T-helper 1 cell treated with Interleukin-12 subunit alpha and Interleukin-12 subunit beta and Interleukin-4 antibody, amounts not matched to agents 30 μg/mL and 1 μg/mL, for 36 hours (primary cell): ENCODE data around the gene PLEKHM2.

ENCODE experiments used
- H3K27ac Mint-ChIP-seq: one replicate; pipeline ENCODE4 v1.8.0; 2021; ENCODE audit warnings: mild to moderate bottlenecking, mixed read lengths
- H3K27me3 Mint-ChIP-seq: one replicate; pipeline ENCODE4 v1.8.0; 2021; ENCODE audit warnings: low read depth, mixed read lengths
- H3K36me3 Mint-ChIP-seq: one replicate; pipeline ENCODE4 v1.8.0; 2021; ENCODE audit warnings: low read depth, mixed read lengths
- H3K4me1 Mint-ChIP-seq: one replicate; pipeline ENCODE4 v1.8.0; 2021; ENCODE audit warnings: low read depth, mixed read lengths
- H3K4me3 Mint-ChIP-seq: one replicate; pipeline ENCODE4 v1.8.0; 2021; ENCODE audit warnings: mild to moderate bottlenecking, moderate library complexity, mixed read lengths
- H3K9me3 Mint-ChIP-seq: one replicate; pipeline ENCODE4 v1.8.0; 2021; ENCODE audit warnings: mixed read lengths

Gene PLEKHM2

DNA sequence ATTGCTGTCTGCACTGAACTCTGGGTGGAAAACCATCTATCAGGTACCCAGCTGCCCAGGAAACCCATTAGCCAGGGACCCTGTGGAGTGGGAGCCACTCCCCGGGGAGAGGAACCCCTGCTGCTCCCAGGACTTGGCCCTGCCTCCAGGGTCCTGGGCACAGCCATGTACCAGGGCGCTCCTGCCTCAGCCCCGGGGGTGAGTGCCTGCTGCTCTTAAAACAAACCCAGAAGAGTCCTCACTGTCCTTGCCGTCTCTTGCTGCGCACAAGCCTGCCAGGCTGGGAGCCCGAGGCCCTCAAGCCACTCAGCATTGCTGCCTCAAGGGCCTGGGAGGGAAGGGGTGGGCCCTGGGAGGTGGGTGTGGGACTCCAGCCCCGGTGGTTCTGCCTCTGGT is 48.6 kb downstream of the PLEKHM2 start:
- Mint-ChIP-seq H3K4me3 (no peak overlapping the region), H3K27me3 (no peaks in the 10 kb centered on the region), H3K9me3 (no peaks in the 10 kb centered on the region), H3K4me1 (no peaks in the 10 kb centered on the region), H3K27ac (no peak overlapping the region), H3K36me3 (peaks cover 6% of the 10 kb centered on the region)

DNA sequence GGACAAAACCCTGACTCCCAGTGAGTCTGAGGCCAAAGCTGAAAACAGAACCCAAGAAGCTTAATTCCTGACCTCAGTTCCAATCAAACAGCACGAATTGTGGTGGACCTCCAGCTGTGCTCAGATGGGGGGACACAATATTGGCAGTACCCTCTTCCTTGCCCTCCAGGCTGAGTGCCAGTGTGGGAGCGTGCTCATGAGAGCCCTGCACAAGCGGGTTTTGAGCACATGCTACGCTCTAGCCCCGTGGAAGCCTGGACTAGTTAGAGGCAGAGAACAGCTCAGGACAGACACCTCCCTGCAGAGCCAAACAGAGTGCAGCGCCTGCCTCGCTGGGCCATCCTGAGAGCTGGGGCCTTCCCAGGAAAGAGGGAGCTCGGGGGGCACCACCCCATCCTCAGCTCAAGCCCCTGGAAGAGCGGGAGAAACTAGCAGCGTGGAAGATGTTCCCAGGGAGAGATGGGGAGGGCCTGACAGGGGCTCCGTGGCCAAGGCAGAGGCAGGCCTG is 49.2 kb downstream of the PLEKHM2 start:
- Mint-ChIP-seq H3K36me3 (peaks cover 6% of the 10 kb centered on the region), H3K4me1 (no peaks in the 10 kb centered on the region), H3K9me3 (no peaks in the 10 kb centered on the region), H3K27ac (no peak overlapping the region), H3K4me3 (no peak overlapping the region), H3K27me3 (no peaks in the 10 kb centered on the region)

DNA sequence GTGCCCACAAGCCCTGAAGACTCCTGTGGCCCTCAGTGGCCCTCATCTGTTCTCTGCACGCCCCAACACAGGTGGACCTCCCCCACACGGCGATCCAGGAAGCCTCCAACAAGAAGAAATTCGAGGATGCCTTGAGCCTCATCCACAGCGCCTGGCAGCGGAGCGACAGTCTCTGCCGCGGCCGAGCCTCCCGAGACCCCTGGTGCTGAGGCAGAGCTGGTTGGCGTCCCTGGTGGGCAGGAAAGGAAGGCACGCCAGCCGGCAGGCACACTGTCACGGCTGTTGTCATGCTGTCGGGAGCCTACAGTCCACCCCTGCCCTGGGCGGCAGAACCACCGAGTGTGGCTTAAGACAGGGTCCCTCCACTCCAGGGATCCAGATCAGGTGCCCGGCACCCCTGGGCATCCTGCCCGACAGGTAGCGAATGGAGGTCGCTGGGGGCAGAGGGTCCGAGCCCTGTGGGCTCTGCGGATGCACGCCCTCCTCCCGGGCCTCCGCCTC is 49.7 kb downstream of the PLEKHM2 start:
- no peak overlapping the region for H3K27ac Mint-ChIP-seq
- H3K27me3 Mint-ChIP-seq = no peaks in the 10 kb centered on the region
- H3K4me1 Mint-ChIP-seq = no peaks in the 10 kb centered on the region
- H3K4me3 Mint-ChIP-seq = no peak overlapping the region
- no peaks in the 10 kb centered on the region for H3K9me3 Mint-ChIP-seq
- peaks cover 6% of the 10 kb centered on the region for H3K36me3 Mint-ChIP-seq

DNA sequence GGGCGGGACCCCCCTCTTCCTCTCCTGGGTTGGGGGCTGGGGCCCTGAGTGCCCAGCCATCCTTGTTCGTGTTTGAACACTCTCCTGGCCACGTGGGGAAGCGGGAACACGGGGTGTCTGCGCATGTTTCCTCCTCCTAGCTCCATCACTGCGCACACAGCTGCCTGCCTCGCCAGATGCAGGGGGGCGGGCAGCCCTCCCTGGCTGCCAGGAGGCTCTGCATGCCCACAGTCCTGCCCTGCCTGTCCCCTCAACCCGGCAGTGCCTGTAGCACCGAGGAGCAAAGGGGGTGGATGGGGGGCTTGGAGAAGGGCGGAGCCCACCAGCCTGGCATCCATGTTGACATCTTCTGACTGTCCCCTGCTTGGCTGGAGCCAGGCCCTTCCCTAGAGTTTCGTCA is 50.2 kb downstream of the PLEKHM2 start:
- Mint-ChIP-seq H3K36me3 (peaks cover 6% of the 10 kb centered on the region), H3K9me3 (no peaks in the 10 kb centered on the region), H3K27me3 (no peaks in the 10 kb centered on the region), H3K27ac (no peak overlapping the region), H3K4me3 (no peak overlapping the region), H3K4me1 (no peaks in the 10 kb centered on the region)

DNA sequence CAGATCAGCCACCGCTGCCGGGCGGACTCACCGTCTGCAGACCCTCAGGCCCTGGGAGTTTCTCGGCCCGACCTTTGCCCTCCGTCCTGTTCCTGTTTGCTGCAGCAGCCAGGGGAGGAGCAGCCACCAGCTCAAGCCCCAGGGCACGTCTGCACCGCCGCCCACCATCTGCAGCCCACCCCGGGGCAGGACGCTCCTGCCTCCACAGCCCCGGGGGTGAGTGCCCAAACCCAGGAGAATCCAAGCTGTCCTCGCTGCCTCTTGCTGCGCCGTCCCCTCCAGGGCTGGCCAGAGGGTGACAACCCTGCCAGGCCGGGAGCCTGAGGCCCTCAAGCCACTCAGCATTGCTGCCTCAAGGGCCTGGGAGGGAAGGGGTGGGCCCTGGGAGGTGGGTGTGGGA is 50.8 kb downstream of the PLEKHM2 start:
- no peak overlapping the region for H3K27ac Mint-ChIP-seq
- H3K36me3 Mint-ChIP-seq = peaks cover 4% of the 10 kb centered on the region
- H3K9me3 Mint-ChIP-seq = no peaks in the 10 kb centered on the region
- no peaks in the 10 kb centered on the region for H3K4me1 Mint-ChIP-seq
- H3K27me3 Mint-ChIP-seq = no peaks in the 10 kb centered on the region
- no peak overlapping the region for H3K4me3 Mint-ChIP-seq

DNA sequence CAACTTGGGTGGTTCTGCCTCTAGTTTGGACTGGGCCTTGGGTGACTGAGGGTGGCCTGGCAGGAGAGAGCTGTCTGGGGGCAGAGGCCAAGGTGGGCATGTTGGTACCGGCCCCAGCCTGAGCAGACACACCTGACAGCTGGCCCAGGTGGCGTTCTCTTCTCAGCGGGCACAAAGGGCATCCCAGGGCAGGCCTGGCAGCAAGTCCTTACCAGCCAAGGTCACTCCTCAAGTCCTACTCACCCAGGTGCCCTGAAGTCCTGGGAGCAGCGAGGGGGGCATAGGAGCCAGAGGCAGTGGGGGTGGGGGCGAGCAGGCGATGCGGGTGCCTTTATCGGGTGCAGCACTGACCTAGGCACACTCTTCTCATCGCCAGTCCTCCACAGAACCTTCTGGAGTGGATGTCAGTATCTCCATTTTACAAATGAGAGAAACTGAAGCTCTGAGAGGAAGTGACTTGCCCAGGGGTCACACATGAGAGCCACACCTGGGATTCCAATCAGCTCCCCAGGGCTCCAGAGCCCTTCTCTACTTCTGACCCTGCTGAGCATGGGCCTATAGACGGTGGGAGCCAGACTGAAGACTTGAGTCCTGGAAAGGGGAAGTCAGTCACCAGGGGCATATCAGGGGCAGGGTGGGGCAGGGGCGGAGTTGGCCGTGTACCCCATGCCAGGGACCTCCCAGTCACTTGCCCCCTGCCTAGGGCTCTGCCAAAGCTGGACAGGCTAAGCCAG is 51.4 kb downstream of the PLEKHM2 start:
- Mint-ChIP-seq H3K36me3 (peaks cover 4% of the 10 kb centered on the region), H3K27me3 (no peaks in the 10 kb centered on the region), H3K4me1 (no peaks in the 10 kb centered on the region), H3K4me3 (no peak overlapping the region), H3K9me3 (no peaks in the 10 kb centered on the region), H3K27ac (no peak overlapping the region)

DNA sequence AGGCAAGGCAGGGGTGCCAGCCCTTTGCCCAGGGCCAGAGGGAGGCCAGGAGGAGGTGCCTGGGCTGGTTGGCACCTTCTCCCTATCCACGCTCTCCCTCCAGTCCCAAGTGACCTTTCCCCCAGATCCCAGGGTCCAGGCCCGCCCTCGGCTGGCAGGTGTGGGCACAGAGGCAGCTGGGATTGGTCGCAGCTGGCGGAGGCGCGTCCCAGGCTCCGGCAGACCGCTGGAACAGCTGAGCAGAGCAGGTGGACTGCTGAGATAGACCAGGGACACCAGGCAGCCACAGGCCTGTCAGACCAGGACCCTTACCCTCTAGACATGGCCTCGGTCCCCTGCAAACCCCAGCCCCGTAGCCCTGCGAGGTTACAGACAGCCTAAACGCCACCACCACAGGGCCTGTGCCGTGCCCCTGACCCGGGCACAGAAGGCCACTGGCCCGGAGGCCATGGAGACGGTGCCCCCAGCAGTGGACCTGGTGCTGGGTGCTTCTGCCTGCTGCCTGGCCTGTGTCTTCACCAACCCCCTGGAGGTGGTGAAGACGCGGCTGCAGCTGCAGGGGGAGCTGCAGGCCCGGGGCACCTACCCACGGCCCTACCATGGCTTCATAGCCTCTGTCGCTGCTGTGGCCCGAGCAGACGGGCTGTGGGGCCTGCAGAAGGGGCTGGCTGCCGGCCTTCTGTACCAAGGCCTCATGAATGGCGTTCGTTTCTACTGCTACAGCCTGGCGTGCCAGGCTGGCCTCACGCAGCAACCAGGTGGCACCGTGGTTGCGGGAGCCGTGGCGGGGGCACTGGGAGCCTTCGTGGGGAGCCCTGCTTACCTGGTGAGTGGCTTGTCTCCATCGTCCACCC is 52.1 kb downstream of the PLEKHM2 start, which contains the start of gene SLC25A34:
TSS of gene SLC25A34 (plus strand) at position 221 of the 854 bp plus-strand sequence. CDS start at position 449, 228 bp downstream.
- Mint-ChIP-seq H3K27ac (no peak within 1 kb of the TSS), H3K36me3 (peaks cover 4% of the 10 kb centered on the region), H3K9me3 (no peaks in the 10 kb centered on the region), H3K4me1 (peaks cover under 1% of the 10 kb centered on the region), H3K4me3 (no peak within 1 kb of the TSS), H3K27me3 (no peaks in the 10 kb centered on the region)

DNA sequence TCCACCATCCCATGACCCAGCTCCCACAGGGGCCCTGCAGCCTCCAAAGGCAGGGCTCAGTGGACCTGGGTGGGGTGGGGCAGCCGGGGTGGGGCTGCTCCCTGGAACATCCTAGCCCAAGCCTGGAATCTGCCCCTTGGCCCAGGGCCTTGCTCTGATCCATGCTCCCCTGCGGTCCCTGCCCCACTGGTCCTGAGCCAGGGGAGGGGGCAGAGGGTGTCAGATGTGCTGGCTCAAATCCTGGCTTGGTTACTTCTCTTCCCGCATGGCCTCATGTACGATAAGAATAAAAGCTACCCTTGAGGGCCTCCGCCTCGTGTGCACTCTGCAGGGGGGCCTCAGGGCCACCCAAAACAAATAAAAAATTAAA is 52.8 kb downstream of the PLEKHM2 start:
- Mint-ChIP-seq H3K4me3 (no peak overlapping the region), H3K27ac (no peak overlapping the region), H3K9me3 (no peaks in the 10 kb centered on the region), H3K4me1 (peaks cover 5% of the 10 kb centered on the region), H3K27me3 (no peaks in the 10 kb centered on the region), H3K36me3 (peaks cover 4% of the 10 kb centered on the region)

DNA sequence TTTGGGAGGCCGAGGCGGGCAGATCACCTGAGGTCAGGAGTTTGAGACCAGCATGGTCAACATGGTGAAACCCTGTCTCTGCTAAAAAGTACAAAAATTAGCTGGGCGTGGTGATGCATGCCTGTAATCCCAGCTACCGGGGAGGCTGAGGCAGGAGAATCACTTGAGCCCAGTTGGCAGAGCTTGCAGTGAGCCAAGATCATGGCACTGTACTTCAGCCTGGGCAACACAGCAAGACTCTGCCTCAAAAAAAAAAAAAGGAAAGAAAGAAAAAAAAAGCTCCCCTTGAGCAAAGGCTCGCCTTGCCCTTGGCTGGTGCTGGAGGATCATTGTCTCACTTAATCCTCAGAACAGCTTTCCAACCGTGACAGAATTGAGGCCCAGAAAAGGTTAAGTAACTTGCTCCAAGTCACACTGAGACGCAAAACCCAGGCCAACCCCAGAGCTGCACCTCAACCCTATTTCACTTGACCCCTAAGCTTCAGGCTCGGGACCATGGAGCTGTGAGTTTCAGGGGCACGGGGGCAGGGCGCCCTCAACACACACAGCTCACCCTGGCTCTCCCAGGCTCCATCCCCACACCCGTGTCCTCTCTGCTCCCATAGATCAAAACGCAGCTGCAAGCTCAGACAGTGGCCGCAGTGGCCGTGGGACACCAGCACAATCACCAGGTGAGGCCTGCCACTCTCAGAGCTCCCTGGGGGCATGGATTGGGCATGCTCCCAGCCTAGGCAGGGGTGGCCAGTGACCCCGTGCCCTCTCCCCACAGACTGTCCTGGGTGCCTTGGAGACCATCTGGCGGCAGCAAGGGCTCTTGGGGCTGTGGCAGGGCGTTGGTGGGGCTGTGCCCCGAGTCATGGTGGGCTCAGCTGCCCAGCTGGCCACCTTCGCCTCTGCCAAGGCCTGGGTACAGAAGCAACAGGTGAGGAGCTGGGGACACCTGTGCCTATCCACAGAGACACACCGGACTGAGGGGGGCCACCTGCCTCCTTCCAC is 53.5 kb downstream of the PLEKHM2 start:
- H3K36me3 Mint-ChIP-seq = no peaks in the 10 kb centered on the region
- H3K27ac Mint-ChIP-seq = no peak overlapping the region
- no peaks in the 10 kb centered on the region for H3K27me3 Mint-ChIP-seq
- H3K4me1 Mint-ChIP-seq = peaks cover 5% of the 10 kb centered on the region
- H3K9me3 Mint-ChIP-seq = no peaks in the 10 kb centered on the region
- H3K4me3 Mint-ChIP-seq = no peak overlapping the region

DNA sequence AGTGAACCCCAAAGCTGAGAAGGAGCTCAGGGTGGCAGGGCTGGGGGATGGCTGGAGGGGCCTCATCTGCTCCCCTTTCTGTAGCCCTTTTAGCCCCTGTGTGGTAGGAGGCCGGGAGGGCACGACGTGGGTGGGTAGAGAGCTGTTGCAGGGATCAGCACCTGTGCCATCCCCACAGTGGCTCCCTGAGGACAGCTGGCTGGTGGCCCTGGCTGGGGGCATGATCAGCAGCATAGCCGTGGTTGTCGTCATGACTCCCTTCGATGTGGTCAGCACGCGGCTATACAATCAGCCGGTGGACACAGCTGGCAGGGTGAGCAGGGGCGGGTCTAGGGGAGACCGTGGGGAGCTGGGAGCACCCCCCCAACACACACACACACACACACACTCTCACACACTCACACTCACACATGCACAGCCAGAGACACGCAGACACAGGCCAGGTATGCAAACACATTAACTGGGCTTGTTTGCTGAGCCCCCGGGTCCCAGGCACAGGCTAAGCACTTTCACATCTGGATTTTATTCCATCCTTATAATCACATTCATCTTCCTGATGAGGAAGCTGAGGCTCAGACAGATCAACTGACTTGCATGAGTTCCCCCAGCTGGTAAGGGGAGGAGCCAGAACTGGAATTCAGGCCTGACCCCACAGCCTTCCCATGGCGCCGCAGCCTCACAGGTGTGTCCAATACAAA is 54.4 kb downstream of the PLEKHM2 start:
- Mint-ChIP-seq H3K4me3 (no peak overlapping the region), H3K27ac (no peak overlapping the region), H3K27me3 (no peaks in the 10 kb centered on the region), H3K36me3 (no peaks in the 10 kb centered on the region), H3K9me3 (no peaks in the 10 kb centered on the region), H3K4me1 (peaks cover 5% of the 10 kb centered on the region)

DNA sequence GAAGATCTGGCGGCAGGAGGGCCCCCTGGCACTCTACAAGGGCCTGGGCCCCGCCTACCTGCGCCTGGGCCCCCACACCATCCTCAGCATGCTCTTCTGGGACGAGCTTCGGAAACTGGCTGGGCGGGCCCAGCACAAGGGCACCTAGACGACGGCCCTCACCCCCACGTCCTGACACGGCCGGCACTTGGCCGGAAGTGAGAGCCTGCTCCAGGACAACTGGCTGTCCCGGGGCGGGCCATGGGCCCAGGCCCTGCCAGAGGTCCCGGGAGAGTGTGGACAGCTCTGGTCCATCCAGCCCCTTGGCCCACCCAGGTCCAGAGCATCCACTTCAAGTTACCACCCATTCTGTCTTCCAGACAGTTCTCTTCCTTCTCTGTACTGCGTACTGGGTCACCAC is 55.1 kb downstream of the PLEKHM2 start:
- Mint-ChIP-seq H3K4me1 (peaks cover 5% of the 10 kb centered on the region), H3K36me3 (no peaks in the 10 kb centered on the region), H3K9me3 (no peaks in the 10 kb centered on the region), H3K4me3 (no peak overlapping the region), H3K27me3 (no peaks in the 10 kb centered on the region), H3K27ac (no peak overlapping the region)

DNA sequence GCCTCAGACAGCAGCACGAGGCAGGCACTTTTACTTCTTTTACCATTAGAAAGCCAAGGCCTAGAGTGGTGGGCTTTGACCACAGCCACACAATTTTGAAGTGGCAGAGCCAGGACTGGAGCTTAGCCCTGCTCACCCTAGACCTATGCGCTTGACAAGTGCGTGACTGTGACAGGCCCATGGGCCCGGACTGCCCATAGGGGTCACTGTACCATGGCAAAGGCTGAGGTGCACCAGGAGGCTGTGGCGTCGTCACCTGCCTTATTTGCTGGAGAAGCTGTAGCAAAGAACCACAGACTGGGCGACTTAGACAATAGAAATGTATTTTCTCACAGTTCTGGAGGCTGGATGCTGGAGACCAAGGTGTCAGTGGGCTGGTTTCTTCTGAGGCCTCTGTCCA is 55.6 kb downstream of the PLEKHM2 start:
- no peaks in the 10 kb centered on the region for H3K9me3 Mint-ChIP-seq
- H3K4me3 Mint-ChIP-seq = no peak overlapping the region
- H3K36me3 Mint-ChIP-seq = no peaks in the 10 kb centered on the region
- H3K4me1 Mint-ChIP-seq = peaks cover 5% of the 10 kb centered on the region
- no peak overlapping the region for H3K27ac Mint-ChIP-seq
- no peaks in the 10 kb centered on the region for H3K27me3 Mint-ChIP-seq

DNA sequence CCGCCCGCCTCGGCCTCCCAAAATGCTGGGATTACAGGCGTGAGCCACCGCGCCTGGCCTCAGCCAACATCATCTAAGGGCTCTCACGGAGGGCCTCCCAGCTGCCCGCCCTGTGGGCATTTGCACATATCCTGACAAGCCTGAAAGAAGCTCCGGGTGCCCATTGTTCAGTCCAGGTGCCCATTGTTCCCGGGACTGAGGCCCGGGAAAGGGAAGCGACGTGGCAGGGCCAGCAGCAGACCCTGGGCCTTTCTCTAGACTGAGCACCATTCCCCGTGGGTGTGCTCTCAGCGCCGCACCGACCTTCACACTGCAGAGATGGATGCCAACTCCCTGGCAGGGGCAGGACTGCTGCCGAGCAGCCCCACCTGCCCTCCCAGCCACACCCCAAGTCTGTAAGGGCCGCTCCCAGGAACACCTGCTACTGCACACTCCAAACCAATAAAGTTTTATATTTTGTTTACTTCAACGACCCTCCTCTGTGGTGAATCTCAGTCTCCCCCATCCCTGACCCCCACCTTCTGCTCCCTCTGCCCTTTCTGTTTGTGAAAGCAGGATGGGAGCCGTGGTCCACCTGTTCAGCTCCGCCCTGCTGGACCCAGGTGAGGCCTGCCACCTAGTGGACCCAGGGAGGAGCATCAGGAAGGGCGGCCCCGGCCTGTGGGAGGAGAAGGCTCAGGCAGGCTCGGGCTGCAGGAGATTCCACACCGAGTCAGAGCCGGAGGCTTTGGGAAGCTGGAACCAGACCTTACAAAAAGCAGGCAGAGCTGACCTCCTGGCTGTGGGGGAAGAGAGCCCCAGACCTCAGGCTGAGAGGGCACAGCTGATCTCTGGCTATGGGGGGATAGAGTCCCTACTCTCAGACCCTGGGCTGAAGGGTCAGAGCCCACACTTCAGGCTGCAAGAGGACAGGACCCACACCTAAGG is 57.1 kb downstream of the PLEKHM2 start:
- no peak overlapping the region for H3K4me3 Mint-ChIP-seq
- H3K4me1 Mint-ChIP-seq = peaks cover 5% of the 10 kb centered on the region
- H3K27ac Mint-ChIP-seq = peak overlapping the region; percentile 71
- H3K36me3 Mint-ChIP-seq = no peaks in the 10 kb centered on the region
- H3K9me3 Mint-ChIP-seq = no peaks in the 10 kb centered on the region
- no peaks in the 10 kb centered on the region for H3K27me3 Mint-ChIP-seq
